Activated CD4-positive, alpha-beta T cell treated with anti-CD3 and anti-CD28 coated beads, Interleukin-10, Interleukin-2, amounts not matched to agents 100 ng/mL and 50 ng/mL, durations not matched to agents 16 hours and 8 hours (primary cell): Measurements from ENCODE around the gene ST6GALNAC3.
"Not testable (repeated sequence)": the region's sequence is repeated elsewhere in the genome, so short reads cannot be mapped to it uniquely, and the experiment has no call there.

Source experiments
- DNase-seq: peaks from one replicate; pipeline ENCODE4 v3.0.0-alpha.2; 2020

ST6GALNAC3 gene

DNA sequence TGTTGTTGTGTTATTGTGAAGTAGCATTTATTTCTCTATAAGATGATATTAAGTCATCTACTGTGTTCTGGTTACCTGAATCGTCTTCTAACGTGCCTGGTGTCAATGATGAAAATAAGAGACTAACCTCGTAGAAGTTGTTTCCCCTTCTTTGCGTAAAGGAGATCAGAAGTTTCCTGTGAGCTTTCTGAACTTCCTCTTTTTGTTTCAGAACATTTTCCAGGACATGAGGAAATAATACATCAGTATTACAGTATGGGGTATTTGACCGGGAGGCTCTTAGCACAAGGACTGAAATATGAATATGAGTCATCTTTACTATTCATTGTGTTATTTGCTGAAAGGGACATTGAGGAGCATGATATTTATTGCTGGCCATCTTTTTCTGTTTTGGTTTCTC, 1.3 kb downstream of the ST6GALNAC3 start:
- no peak for DNase-seq

- no peak for DNase-seq
Measured at GRCh38 chr1:76079475-76080227, 5.1 kb downstream of the ST6GALNAC3 start.

DNA sequence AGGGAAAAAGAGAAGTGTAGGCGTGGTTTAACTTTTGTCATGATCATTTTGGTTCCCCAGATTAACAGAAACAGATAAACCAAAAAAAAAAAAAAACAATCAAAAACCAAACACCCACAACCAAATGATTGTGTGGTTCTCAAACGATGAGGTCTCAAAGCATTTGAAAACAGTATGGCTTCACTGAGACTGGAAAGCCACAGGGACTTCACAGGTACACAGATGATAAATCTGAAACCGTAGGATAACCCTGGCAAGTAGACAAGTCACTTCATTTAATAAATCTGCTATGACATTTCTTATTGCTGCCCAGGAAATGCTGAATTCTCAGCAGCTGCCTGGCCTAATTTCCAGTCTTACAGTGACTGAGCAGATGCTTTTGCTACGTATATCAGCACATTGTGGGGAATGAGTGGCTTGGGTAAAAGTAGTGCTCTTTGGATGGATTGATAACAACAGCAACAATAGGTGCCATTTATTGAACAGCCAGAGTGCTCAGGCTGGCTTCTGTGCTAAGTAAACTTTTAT, 6.1 kb downstream of the ST6GALNAC3 start:
- no peak for DNase-seq

DNA sequence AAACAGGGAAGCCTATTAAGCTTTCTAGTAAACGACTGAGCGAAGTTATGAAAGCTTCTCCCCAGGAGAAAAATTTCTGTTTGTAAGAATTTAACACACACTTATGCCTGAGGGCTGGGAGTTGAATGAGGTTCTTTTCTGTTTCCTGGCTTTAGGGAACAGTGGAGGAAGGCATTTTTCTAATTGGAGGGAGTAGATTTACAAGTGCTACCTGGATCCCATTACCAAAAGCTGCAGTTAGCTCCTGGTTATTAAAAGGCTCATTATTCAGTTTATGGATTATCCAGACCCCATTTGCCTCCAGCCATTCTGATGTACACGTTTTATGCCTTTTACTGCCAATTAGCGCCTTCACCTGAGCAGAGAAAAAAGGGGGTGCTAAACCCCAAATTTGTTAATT, 7.5 kb downstream of the ST6GALNAC3 start:
- no peak for DNase-seq

DNA sequence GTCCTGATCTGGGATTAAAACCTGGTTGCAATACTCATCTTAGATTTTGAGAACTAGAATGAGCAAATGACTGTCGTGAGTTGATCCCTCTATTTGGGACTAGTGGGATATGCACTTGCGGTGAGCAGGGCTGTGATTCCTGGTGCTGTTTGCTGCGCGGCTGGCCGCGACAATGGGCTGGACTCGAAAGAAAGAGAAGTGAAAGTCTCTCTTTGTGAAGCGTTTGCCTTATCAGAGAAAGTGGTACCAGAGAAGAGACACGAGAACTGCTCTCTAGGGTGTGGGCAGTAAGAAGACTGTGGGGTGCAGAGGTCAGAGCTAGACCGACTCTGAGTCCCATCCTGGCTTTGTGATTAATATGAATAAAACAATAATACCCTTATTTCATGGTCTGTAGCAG, 8.6 kb downstream of the ST6GALNAC3 start:
- DNase-seq = no peak

DNA sequence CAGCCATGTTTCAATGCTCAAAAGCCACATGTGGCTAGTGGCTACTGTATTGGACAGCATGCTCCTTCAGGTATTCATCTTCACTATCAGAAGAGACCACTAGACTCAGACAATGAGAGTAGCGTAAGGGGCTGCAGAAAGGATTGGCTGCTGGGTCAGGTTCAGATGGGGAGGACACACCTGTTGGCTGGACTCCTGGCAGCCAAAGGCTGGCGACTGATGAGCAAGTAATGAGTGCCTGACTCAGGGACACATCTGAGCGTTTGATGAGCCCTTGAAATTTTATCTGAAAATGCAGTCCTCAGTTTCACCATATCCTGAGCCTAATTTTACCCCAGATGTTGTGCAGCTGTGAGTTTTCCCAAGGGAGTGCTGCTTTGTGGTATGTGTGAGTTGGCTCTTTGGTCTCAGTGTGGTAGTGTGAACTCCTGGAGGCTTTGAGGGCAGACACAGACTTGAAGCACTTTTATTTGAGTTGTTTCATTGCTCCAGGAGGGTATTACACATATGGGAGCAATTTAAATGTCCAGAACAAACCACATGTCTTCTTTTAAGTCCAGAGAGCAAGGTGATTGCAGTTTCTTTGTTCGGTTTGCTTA, 9.6 kb downstream of the ST6GALNAC3 start:
- DNase-seq = no peak

DNA sequence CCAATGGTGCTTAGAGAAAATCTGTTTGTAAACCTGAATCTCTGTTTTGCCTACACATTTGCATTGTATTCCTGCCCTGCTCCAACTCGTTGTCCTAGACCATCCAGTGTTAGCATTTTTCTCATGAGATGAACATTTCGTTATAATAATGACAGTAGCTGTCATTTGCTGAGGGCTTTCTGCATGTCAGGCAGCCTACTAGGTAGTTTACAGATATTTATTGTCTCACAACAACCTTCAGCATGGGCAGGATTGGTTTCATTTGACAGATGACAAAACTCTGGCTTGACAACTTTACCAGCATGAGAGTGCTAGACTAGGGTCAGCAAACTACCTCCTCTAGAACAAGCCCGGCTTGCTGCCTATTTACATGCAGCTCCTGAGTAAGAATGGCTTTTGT, 10.1 kb downstream of the ST6GALNAC3 start:
- no peak for DNase-seq

DNA sequence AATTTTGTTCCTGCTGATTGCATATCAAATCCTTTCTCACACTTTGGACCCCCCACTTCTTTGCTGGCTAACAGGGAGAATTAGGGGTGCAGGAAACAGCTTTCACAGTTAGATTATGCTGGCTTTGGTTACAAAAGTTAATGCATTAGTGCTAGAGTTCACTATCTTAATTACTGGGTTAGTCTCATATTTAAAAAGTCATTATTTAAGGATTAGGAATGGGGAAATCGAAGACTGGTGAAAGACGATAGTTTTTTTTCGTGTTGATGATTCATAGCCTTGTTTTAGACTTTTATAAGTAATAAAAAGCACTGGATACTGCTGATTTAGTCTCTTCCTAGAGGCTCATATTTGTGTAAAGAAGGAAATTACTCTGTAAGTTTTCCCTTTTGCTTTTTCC, 11.6 kb downstream of the ST6GALNAC3 start:
- no peak for DNase-seq

GRCh38 chr1:76086597-76086996, 12.1 kb downstream of the ST6GALNAC3 start:
- DNase-seq = no peak

GRCh38 chr1:76090283-76091203, 16.0 kb downstream of the ST6GALNAC3 start:
- DNase-seq = no peak

GRCh38 chr1:76092812-76093211, 18.3 kb downstream of the ST6GALNAC3 start:
- DNase-seq = no peak

DNA sequence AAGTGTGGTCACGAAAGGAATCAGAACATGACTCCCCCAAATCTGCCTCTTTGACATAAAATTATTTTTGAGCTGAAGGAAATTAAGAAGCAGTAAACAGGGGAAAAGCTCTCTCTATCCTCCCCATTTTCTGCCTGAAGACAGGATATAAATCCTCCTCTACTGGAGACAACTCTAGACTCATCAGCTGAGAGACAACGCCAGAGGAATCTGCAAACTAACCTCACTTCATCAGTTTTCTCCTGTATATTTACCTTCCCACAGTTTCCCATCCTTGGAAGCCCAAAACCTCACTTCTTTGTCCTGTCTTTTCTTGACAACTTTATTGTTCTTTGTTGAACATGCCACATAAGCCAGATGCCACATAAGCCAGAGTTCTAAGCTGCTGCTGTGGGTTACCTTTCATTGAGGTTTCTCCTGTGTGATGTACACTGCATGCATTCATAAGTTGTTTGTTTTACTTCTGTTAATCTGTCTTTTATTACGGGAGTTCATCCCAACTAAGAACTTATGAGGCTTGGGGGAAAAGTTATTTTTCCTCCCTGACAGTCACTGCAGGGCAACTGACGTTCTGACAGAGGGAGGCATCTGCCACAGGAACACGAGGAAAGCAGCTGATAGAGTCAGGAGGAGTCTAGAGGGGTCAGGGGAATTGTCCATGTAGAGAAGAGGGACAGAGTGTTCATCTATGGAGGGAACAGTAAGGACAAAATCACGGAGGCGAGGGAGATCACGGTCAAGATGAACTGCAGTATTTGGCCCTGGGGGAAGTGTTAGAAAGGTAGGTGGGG, 19.2 kb downstream of the ST6GALNAC3 start:
- no peak for DNase-seq

DNA sequence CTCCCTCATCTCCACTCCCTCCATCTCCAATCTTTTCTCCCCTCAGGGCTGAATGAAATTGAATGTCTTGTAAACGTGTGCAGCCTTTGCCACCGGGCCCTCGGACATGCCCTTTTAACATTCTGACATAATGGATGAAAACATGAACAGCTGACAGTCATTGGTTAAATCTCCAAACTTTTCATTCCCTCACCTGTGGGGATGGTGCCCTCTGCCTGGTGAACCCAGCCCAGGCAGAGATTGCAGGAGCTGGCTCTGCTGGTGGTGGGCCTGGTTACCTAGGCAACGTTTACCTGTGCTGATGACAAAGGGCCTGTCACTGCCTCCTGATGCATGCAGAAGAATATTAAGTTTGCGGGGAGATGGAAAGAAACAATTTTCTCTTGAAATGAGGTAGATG, 21.3 kb downstream of the ST6GALNAC3 start:
- no peak for DNase-seq

- not testable (repeated sequence) for DNase-seq
Measured at GRCh38 chr1:76097064-76097463, 22.5 kb downstream of the ST6GALNAC3 start.

- no peak for DNase-seq
Measured at GRCh38 chr1:76098845-76099244, 24.3 kb downstream of the ST6GALNAC3 start.

- no peak for DNase-seq
Measured at GRCh38 chr1:76101548-76101947, 27.0 kb downstream of the ST6GALNAC3 start.

DNA sequence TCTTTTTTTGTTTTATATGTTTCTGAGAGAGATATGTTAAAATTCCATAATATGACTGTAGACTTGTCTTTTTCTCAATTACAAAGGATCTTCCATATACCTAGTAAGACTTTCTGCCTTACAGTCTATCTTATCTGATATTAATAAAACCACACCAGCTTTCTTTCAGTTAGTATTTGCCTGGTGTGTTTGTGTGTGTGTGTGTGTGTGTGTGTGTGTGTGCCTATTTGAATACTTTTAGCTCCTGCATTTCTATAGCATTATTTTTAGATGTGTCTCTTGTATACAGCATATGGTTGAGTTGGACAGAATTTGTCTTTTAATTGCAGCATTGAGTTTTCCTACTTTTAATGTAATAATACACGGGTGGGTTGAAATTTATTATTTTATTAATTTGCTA, 27.5 kb downstream of the ST6GALNAC3 start:
- DNase-seq = no peak

- DNase-seq = no peak
Measured at GRCh38 chr1:76103034-76103433, 28.5 kb downstream of the ST6GALNAC3 start.

- DNase-seq = no peak
Measured at GRCh38 chr1:76105372-76105771, 30.8 kb downstream of the ST6GALNAC3 start.

GRCh38 chr1:76106251-76106650, 31.7 kb downstream of the ST6GALNAC3 start:
- DNase-seq = no peak

DNA sequence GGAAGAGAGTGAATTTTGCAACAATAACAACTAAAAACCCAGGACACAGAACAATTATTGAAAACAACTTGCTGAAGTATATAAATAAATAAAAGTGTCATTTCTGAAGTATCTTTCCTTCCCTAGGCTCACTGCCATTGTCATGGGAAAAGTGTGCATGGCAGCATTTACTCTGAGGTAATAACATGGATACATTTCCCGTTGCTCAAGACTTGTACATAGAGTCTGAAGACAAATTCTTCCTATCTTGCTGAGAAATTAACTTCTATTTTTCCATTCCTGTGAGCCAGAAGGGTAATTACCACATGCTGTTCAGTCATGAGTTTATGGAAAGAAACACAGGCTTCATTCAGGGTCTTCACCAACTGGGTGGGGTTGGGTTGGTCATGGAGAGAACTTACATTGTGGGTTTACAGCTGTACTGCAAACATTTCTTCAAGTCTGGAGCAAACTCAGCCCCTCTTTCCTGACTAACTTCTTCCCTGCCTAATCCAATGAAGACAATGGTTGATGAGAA, 32.2 kb downstream of the ST6GALNAC3 start:
- no peak for DNase-seq

- DNase-seq = no peak
Measured at GRCh38 chr1:76109404-76109803, 34.9 kb downstream of the ST6GALNAC3 start.
